ENCODE results near the gene TRAK1.

The TRAK1 gene

DNA sequence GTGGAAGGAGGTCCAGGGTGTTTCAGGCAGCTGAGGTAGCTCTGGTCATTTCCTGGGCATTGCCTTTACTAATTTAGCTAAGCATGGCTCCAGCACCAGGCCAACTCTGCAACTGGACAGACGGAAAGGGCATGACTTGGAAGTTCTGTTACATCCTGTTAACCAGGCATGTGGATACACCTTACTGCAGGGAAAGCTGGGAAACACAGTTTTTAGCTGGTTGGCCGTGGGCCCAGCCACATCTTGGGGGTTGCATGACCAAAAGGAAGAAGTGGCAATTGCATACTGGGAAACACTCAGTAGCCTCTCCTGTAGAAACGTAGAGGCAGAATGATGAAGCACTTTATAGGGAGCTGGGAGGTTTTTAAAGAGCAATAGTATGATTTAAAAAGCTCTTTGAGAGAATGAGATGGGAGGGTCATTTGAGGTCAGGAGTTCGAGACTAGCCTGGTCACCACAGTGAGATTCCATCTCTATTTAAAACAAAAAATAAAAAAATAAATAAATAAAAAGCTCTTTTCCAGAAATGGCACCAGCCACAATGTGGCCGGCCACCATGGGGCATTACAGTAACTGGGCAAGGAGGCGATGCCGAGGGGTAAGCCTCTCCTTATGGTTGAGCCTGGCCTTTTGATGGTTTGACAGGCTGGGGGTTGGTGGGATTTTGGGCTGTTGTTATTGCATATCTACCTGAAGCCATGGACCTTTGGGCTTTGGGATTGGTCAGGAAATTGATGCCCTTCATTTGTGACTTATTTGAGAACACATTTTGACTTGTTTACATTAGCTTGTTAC lies 28.6 kb downstream of the TRAK1 start:
- in situ Hi-C loops (cut with HindIII; ENCODE audit: low sequenced_read_pairs) = loop anchor here (25.0 kb wide), 1 partner anchor 232 kb away; no protein-coding TSS in a partner anchor

GRCh38 chr3:42120866-42121265 lies 29.7 kb downstream of the TRAK1 start:
- in situ Hi-C loops (cut with HindIII; ENCODE audit: low sequenced_read_pairs) = loop anchor here (25.0 kb wide), 1 partner anchor 234 kb away; no protein-coding TSS in a partner anchor

DNA sequence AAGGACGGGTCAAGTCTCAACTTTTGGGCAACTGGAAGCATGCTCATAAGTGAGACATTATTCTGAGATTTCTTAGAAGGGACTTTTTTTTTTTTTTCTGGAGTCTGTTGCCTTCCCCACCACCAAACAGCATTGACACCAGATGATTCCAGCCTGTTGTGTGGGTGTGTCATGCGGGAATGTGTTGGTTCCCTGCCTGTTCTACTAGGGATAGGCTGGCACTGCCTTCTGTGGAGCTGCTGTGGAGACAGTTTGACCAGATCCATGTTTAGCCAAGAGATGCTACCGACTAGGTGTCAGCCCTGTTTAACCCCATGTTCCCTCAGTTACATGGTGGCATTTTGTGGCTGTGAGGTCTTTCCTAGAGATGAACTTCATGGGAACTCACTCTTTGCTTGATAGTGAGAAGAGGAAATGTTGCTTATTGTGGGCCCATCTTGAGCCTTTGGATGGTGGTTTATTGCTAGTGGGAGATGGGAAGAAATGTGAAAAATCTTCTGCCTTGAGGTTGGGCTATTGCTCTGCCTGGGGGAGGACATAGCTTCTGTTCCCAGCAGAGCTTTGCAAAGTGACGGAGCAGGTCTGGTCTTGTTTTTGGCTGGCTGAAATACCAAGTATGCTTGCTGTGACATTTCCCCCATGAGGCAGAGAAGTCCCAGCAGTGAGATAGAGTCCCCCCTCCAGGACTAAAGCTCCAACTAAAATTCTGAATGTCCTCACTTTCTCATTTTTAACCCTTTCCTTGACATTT lies 31.3 kb downstream of the TRAK1 start:
- in situ Hi-C loops (cut with HindIII; ENCODE audit: low sequenced_read_pairs) = loop anchor here (25.0 kb wide), 1 partner anchor 235 kb away; no protein-coding TSS in a partner anchor

DNA sequence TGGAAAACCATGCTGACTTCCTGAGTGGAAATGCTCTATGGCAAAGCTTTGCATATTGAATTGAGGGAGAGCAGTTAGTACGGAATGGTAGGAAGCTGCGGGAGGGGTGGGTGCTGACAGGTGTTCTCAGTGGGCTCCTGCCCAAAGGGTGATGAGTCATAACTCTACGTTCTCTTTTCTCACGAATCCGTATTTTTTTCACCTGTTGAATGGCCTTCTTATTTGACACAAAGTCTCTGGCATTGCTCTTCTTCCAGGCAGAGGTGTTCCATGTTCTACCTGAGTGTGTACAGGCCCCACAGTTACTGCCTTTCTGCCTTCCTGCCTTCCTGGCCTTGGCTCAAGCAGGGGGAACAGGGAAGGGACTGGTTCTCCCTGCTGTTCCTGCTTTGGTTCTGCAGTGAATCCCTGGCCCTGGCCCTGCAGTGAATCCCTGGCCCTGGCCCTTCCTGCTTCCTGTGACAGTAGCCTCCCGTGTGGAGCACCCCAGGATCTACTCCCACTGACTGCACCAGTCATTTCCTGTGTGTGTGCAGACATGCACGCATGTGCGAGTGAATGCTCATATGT lies 31.9 kb downstream of the TRAK1 start:
- in situ Hi-C loops (cut with HindIII; ENCODE audit: low sequenced_read_pairs) = loop anchor here (25.0 kb wide), 1 partner anchor 236 kb away; no protein-coding TSS in a partner anchor

DNA sequence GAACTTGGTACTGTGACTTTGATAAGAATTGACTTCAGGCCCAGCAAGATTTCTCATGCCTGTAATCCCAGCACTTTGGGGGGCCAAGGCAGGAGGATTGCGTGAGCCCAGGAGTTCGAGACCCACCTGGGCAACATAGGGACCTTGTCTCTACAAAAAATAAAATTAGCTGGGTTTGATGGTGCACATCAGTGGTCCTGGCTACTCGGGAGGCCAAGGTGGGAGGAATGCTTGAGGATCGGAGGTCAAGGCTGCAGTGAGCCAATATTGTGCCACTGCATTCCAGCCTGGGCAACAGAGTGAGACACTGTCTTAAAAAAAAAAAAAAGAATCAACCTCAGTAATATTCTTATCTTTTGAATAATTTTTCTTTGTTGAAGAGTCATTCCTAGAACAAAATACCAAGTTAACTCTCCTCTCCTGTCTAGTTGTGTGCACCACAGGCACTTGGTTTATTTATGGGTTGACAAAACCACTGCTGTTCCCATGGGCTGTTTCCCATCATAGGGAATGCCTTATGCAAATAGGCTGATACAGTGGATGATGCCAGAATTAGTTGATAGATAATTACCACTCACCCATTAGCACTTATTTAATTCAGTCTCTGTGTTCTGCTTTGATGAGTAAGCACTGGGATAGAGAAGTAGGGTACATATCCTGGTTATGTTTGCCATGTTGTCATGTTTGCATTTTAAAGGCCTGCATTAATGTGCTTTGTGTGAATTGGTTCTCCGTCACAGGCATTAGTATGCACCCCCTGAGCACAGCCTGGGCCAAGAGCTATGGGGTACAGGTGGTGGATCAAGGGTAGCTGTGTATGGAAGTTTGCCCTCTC lies 32.9 kb downstream of the TRAK1 start:
- in situ Hi-C loops (cut with HindIII; ENCODE audit: low sequenced_read_pairs) = loop anchor here (25.0 kb wide), 1 partner anchor 237 kb away; no protein-coding TSS in a partner anchor

DNA sequence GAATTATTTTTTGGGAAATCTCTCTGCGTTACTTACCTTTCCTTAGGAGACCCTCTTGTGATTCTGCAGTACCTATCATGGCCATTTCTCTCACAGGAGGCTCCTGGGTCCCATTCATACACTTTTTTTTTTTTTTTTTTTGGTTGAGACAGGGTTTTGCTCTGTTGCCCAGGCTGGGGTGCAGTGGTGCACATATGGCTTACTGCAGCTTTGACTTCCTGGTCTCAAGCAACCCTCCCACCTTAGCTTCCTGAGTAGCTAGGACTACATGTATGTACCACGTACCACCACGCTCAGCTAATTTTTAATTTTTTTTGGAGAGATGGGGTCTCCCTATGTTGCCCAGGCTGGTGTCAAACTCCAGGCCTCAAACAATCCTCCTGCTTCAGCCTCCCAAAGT lies 36.1 kb downstream of the TRAK1 start:
- in situ Hi-C loops (cut with HindIII; ENCODE audit: low sequenced_read_pairs) = loop anchor here (5.0 kb wide), 1 partner anchor 75 kb away; no protein-coding TSS in a partner anchor

DNA sequence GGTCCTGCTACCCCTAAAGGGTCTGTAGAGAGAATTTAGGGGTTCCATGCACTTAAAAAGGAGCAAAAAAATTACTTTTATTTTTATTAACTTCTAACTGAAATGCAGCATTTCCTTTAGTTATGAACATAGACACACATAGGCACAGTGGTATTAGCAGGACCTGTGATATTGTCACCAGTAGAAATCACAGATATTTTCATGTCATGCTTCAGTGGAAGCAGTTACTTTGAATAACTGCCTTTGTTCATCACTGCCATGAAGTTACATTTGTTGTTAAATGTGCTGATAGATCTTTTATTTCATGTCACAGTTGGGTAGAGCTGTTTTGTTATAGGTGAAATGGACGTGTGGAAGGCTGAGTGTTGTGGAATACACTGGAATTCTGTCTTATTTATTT lies 37.4 kb downstream of the TRAK1 start:
- in situ Hi-C loops (cut with HindIII; ENCODE audit: low sequenced_read_pairs) = loop anchor here (5.0 kb wide), 1 partner anchor 74 kb away; no protein-coding TSS in a partner anchor

DNA sequence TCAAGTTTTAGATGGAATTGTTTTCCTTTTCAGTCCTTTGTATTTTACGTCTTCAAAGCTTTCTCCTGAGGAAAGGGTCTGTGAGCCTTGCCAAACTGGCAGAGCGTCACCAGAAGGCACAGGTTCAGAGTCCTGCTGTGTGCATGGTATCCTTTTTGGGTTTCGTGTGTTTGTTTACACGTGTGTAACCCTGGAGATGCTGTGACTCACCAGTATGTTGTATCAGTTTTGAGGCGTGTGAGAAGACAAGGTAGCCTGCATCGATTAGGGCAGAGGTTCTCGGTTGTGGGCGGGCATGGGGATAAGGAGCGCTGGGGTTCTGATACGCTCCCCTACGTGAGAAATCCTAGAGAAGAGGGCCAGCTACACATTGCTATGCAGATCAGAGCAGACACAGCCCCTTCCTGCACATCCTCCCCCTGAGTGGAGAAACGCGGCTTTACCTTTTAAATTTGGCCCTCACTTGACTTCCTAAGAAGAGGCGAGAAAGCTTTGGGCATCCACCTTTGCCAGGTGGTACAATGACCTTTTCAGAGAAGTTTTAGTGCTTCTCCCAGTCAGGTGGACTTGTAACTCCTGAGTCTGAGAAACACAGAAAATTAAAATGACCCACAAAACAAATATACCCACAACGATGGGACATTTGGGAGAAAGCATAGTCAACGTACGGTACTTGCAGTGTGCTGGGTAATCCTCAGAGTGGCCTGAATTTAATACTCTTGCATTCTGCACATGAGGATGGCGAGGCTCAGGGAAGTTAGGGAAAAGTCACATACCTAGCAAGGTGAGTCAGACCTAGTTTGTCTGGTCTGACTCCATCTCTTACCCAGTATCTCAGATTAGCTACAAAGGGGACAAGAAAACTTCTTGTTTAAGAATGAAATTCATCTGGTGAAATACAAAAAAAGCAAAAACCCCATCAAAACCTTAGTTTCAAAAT lies 38.1 kb downstream of the TRAK1 start:
- in situ Hi-C loops (cut with HindIII; ENCODE audit: low sequenced_read_pairs) = loop anchor here (5.0 kb wide), 1 partner anchor 73 kb away; no protein-coding TSS in a partner anchor

DNA sequence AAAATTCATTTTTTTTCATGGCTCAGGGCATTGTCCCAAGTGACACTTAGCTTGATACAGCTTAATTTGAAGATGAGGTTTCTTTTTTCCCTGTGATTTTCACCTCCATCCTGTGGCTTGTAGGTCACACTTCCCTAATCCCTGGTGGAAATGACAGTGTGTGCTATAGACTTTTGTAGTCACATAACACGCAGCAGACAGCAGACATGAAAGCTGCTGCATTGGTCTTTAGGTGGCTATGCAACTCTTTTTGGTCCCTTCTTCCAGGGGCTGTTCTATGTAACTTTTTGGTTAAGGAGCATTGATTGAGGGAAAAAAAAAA lies 38.8 kb downstream of the TRAK1 start:
- in situ Hi-C loops (cut with HindIII; ENCODE audit: low sequenced_read_pairs) = no loop called here

GRCh38 chr3:42130329-42131070 lies 39.3 kb downstream of the TRAK1 start:
- in situ Hi-C loops (cut with HindIII; ENCODE audit: low sequenced_read_pairs) = no loop called here

GRCh38 chr3:42133500-42134298 lies 42.5 kb downstream of the TRAK1 start:
- in situ Hi-C loops (cut with HindIII; ENCODE audit: low sequenced_read_pairs) = no loop called here

DNA sequence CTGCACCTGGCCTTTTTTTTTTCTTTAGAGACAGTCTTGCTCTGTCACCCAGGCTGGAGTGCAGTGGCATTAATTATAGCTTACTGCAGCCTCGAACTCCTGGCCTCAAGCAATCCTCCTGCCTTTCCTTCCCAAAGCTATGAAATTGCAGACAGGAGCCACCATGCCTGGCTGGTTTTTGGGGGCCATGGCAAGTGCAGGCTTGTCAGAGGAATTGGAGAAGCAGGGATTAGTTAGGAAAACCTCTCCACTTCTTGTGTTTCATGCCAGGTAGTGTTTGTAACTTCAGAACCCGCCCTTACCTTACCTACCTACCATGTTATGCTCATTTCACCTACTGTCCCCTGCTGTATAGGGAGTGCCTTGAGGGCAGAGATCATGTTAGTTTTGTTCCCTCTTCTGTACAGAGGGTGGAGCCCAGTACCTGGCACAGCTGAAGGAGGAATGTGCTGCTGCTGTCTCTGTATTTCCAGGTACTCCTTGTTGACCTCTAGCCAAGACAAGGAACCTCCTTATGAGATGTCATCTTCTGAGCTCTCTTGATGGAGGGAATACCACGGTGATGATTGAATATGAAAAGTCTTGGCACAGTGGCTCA lies 43.8 kb downstream of the TRAK1 start:
- in situ Hi-C loops (cut with HindIII; ENCODE audit: low sequenced_read_pairs) = no loop called here

GRCh38 chr3:42139621-42140453 lies 48.7 kb downstream of the TRAK1 start:
- in situ Hi-C loops (cut with HindIII; ENCODE audit: low sequenced_read_pairs) = no loop called here

- in situ Hi-C loops (cut with HindIII; ENCODE audit: low sequenced_read_pairs) = no loop called here
These were observed 49.6 kb downstream of the TRAK1 start for GRCh38 chr3:42140665-42141203.

GRCh38 chr3:42143440-42143839 lies 52.3 kb downstream of the TRAK1 start:
- in situ Hi-C loops (cut with HindIII; ENCODE audit: low sequenced_read_pairs) = no loop called here

GRCh38 chr3:42144209-42144608 lies 53.1 kb downstream of the TRAK1 start:
- in situ Hi-C loops (cut with HindIII; ENCODE audit: low sequenced_read_pairs) = no loop called here
